Kidney epithelial cell (primary cell): Measurements from ENCODE around the gene FLCN. TPM values are rescaled to one million over a fixed set of nuclear protein-coding genes. Genes with fewer than 3 reads are reported as not detected.

Source experiments
- DNase-seq: peaks from one replicate; pipeline ENCODE4 v3.0.0-alpha.2; 2010; ENCODE audit warnings: low read depth
- H3K27me3 ChIP-seq: 2 replicates; pipeline ENCODE4 v1.6.0; 2011; ENCODE audit warnings: low read length; ENCODE audit not compliant: control insufficient read depth, insufficient read depth
- H3K36me3 ChIP-seq: 2 replicates; pipeline ENCODE4 v1.5.1; 2011; ENCODE audit warnings: low read length; ENCODE audit not compliant: control insufficient read depth, insufficient read depth
- H3K4me3 ChIP-seq: 2 replicates; pipeline ENCODE4 v1.5.1; 2011; ENCODE audit warnings: low read depth, mild to moderate bottlenecking, control low read depth, low read length
- total RNA-seq: library from RNA; depleted of rRNA; stranded (reverse); fragments of >200 nt; gene quantifications from 2 replicates; pipeline ENCODE4 v1.2.3, GENCODE V29; 2015
- TF ChIP-seq, protein P1 (sequence below): IDR thresholded peaks from 2 replicates; pipeline ENCODE4 v1.5.1; 2011; ENCODE audit warnings: mild to moderate bottlenecking, moderate library complexity, low read length, control low read depth, inconsistent platforms; ENCODE audit not compliant: insufficient read depth, poor library complexity, severe bottlenecking

FLCN gene
- total RNA-seq, 1 donor from 2014 or later = 61.0 TPM

DNA sequence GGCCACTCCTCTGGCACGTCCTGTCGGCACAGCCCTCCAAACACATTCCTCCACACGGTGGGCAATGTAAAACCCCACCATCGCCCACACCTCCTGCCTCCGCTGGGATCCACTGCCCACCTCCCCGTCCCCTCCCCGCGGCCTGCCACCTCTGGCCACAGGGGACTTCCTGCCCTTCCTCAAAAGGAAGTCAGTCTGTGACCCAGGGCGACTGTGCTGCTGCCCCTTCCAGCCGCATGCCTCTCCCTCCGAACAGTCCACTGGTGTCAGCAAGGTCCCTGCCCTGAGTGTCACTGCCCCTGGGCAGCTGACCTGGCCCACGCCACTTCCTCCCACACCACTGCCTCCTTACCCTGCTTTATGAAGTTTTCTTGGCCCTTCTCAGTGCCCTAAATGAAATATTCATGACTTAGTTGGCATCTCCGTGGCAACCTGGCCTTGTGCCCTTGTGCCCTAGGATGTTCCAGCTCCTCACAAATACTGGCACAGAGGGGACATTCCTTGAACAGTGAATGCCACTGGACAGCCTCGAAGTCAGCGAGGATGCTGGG, 32.9 kb downstream of the FLCN start:
- Histone ChIP-seq H3K27me3 (no peaks in the 10 kb centered on the region), H3K36me3 (no peaks in the 10 kb centered on the region), H3K4me3 (no peak overlapping the region)
- TF ChIP-seq, protein P1, sequence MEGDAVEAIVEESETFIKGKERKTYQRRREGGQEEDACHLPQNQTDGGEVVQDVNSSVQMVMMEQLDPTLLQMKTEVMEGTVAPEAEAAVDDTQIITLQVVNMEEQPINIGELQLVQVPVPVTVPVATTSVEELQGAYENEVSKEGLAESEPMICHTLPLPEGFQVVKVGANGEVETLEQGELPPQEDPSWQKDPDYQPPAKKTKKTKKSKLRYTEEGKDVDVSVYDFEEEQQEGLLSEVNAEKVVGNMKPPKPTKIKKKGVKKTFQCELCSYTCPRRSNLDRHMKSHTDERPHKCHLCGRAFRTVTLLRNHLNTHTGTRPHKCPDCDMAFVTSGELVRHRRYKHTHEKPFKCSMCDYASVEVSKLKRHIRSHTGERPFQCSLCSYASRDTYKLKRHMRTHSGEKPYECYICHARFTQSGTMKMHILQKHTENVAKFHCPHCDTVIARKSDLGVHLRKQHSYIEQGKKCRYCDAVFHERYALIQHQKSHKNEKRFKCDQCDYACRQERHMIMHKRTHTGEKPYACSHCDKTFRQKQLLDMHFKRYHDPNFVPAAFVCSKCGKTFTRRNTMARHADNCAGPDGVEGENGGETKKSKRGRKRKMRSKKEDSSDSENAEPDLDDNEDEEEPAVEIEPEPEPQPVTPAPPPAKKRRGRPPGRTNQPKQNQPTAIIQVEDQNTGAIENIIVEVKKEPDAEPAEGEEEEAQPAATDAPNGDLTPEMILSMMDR = no peak
- no peak for DNase-seq

DNA sequence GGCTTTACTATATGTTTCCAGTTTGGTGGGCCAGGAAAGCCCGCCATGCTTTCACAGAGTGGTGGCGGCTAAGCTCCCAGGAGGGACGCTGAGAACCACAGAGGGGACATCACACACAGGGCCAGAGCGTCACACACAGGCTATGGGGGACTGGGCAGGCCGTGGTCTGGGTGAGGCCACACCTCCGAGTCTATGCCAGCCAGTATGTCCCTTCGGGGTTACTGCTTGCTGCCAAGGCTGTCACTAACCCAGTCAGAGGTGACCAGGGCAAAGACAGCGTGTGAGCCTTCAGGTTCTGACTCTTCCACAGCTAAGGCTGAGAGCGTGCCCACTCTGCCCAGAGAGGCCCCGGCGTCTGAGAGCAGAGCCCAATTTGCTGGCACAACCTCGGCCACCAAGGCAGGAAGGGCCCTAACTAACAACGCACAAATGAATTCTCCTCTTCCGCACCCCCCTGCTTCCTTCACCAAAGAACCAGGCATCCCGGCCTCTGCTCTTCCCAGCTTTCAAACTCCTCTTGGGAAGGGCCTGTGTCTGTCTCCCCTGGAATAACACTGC, 33.7 kb downstream of the FLCN start:
- no peak for DNase-seq
- Histone ChIP-seq H3K36me3 (no peaks in the 10 kb centered on the region), H3K27me3 (no peaks in the 10 kb centered on the region), H3K4me3 (no peak overlapping the region)
- TF ChIP-seq, protein P1 = no peak

DNA sequence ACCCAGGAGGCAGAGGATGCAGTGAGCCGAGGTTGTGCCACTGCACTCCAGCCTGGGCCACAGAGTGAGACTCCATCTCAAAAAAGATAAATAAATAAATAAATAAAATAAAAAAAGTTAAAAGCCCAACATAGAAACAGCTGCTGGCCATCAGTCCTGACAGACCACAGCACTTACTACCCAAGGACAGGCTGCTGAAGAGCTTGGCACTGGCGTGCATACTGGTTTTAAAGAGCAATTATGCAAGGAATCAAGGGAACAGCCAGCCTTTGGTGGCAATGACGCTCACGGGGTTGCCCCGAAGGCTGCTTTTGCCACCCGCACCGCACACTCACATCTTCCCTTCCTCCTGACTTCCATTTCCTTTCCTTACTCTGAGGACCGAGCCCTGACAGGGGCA, 35.1 kb downstream of the FLCN start:
- TF ChIP-seq, protein P1 = no peak
- Histone ChIP-seq H3K27me3 (no peaks in the 10 kb centered on the region), H3K36me3 (no peaks in the 10 kb centered on the region), H3K4me3 (no peak overlapping the region)
- no peak for DNase-seq

DNA sequence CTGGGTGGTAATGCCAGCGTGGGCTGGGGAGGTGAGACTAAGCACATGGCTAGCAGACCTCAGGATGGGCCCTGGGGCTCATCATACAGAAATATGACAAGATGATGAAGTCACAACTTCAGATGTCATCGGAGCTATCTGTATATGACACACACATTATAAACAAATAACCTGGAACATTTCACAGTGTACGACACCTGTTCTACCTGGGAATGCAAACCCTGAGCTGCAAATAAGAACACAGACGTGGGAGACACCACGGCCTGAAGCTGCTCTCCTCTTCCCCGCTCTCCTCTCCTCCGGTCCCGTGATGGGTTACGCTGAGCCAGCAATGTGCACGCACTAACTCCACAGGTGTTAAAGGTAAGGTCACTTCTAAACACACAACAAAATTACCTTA, 35.7 kb downstream of the FLCN start:
- no peak for DNase-seq
- no peak overlapping the region for H3K4me3 ChIP-seq
- no peaks in the 10 kb centered on the region for H3K27me3 ChIP-seq

DNA sequence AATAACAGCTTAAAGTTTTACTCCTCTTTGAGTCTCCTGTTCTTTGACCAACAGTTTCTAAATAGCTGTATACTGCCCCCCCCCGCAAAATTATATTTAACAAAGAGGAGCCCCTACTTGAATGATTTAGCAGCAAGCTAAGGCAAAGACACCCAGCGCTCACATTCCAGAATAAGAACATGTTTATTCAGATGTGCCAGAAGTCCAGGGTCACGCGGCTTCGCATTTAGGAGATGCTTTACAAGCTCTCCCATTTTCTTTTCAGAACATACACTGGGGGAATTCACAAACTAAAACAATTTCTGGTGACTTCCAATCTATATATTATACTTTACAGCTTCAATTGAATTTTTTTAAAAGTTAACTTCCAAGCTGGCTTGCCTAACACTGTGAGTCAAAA, 36.1 kb downstream of the FLCN start:
- TF ChIP-seq, protein P1 = no peak
- no peak overlapping the region for H3K4me3 ChIP-seq
- no peak for DNase-seq
- no peaks in the 10 kb centered on the region for H3K36me3 ChIP-seq
- H3K27me3 ChIP-seq = no peaks in the 10 kb centered on the region

More for the DNA sequence above, 35.7 kb downstream of the FLCN start:
- no peaks in the 10 kb centered on the region for H3K36me3 ChIP-seq
- TF ChIP-seq, protein P1 = no peak

DNA sequence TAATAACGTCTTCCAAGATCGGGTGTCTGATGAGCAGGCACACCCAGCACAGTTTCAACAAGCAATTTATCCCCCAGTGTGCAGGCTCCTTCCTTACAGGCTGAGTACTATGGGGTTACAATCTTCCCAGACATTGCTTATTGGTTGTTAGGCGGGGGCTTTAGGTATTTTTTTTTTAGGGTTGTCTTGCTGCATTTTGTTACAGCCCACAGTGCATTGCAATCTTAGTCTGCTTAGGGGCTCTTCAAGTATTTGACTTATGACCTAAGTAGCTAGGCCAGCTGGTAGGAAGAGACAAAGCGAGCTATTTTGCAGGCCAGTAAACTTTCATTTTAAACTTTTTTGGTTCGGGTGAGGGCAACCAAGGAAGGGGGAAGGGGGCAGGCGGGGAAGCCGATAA, 36.7 kb downstream of the FLCN start:
- H3K27me3 ChIP-seq = no peaks in the 10 kb centered on the region
- no peaks in the 10 kb centered on the region for H3K36me3 ChIP-seq
- TF ChIP-seq, protein P1 = no peak
- DNase-seq = no peak
- H3K4me3 ChIP-seq = no peak overlapping the region
